ENCODE results near the gene FRMD5.
"Not testable (repeated sequence)": the region's sequence is repeated elsewhere in the genome, so short reads cannot be mapped to it uniquely, and the experiment has no call there.

FRMD5 gene

GRCh38 chr15:43893956-43894355 lies 301.1 kb downstream of the FRMD5 start:
- DNase-seq (ENCODE audit: low spot score): no peak

DNA sequence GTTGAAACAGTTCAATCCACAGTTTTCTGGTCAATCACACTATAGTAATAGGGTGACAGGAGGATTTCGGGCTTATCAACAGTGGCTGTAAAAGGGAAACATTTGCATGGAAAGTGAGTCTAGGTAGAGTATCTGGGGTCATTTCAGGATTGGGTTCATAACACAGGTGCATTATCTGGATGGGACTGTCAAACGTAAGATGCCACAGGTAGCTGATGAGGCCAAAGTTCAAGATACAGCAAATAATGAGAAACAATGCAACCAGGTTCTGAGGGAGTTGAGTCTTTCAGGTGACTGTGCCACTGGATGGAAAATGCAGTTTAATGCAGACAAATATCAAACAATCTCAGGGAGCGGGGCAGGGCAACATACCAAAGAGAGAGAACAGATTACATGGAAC lies 306.0 kb downstream of the FRMD5 start:
- DNase-seq (ENCODE audit: low spot score): no peak

DNA sequence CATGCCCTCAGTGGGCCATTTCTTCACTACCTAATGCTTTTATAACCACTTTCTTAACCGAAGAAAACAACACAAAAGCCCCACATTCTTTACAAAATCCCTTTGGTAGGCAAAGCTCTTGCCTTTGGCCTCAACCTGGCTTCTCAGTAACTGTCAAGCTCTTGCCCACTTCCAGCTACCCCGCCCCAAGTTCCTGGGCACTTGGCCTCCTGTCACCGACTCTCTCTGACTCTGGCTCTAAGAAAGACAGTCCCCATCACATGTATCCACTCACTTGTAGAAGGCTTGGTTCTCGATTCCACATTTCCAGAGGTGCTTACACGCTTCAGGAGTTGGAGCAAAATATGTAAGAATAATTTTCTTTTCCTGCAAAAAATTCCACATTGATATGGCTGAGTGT lies 307.2 kb downstream of the FRMD5 start:
- no peak for DNase-seq (ENCODE audit: low spot score)

DNA sequence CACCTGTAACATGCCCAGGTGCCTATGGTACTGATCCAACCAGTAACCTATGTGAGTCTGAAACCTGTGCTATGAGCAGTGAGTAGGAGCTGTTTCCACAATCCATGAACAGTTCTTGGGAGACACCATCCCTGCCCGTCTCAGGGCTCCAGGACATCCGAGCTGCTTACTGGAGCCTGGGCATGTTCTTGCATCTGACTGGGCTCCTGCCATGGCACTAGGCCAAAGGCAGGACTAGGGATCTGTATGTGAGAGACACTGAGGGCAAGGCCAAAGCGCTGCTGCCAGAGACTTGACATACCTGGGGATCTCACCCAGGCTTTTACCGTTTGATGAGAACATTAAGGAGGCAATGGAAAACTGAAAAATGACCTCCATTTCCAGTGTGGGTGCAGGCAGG lies 308.5 kb downstream of the FRMD5 start:
- DNase-seq (ENCODE audit: low spot score): no peak

GRCh38 chr15:43883571-43883970 lies 311.5 kb downstream of the FRMD5 start:
- no peak for DNase-seq (ENCODE audit: low spot score)

DNA sequence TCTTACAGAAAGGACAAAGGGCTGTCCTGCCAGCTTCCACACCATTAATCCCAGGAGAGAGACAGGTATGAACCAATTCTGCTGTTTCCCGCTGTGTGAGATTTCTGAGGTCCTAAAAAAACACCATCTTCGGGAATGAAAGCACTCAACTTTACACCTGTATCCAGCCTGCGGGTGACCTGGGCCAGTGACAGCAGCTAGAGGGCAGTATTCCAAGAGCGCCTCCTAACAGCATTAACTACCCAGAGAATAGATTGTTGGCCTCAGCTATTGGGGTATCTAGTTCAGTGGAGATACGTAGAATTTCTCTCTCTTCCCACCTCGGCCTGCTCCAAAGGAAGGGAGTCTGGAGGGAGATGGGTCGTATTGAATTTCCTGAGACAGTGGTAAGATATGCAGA lies 313.1 kb downstream of the FRMD5 start:
- DNase-seq (ENCODE audit: low spot score): no peak

GRCh38 chr15:43881245-43881644 lies 313.8 kb downstream of the FRMD5 start:
- DNase-seq (ENCODE audit: low spot score): no peak

DNA sequence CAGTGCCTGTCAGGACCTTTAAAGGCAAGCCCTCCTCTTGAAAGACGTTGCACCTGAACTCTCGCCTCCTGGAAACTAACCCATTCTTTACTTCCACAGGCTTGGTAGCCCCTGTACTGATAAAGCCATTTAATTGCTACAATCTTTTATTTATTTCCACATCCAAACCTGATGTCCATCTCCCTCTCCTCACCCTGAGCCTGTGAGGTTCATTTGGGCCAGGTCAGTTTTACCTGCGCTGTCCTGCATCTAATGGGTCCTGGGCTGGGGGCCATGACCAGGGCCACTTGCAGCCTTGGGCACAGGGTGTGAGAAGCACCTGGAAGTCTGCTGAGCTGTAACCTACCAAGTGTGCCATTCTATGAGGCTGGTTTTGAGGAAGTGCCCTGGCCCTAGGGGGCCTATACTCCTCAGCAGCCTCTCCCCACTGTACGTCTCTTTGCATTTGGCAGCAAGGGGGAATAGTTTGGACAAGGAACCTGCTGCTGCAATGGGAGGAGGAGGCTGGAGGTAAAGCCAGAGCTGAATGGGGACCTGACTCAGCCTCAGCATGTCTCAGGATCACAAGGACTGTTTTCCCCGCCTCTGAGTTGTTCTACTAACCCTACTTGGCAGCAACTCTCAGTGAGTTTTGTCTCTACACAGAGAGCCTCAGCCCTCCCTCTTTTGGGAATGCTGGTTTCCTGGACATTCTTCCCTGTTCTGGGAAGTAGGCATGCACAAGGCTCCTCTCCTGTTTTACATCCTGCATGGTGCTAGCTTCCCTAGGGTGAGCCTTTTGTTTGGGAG lies 314.5 kb downstream of the FRMD5 start:
- no peak for DNase-seq (ENCODE audit: low spot score)

DNA sequence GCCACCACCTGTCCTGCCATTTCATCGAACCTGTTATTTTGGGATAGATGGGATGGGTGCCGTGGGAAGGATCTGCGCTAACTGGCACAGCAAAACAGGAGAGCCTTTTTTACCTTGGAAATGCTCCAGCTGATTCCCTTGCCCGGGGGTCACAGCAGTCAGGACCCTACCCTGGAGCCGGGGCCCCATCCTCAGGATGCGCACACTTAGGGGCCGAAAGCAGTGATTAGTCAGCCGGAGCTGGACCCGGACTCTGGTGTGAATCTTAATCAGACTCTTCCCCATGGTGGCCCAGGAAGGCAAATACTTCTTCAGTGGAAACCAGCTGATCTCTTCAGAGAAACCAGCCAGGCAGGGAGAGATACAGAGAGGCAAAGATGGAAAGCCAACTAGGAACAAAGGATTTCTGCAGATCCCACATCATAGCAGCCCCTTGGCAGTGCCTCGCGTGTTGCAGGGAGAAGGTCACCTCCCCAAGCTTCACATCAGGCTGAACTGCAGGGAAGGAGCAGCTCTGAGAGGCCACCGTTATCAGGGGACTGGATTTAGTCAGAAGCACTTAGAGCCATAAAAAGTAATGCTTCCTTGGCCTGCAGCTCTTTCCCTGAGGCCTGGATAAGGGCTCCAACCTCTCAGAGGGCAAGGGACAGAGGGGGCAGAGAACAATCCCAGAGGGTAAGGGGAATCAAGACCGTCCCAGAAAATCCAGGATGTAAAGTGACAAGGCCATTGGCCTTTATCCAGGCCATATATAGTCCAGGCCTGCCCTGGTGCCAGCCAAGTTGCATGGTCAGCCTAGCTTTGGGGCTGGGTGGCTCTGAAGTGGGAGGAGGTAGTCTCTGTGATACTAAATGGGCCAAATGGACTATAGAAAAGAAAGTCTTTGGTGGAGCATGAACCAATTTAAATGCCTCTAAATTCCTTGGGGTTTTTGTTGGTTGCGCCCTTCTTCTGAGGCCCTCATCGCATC lies 315.4 kb downstream of the FRMD5 start:
- no peak for DNase-seq (ENCODE audit: low spot score)

- no peak for DNase-seq (ENCODE audit: low spot score)
Measured at GRCh38 chr15:43878446-43878845, 316.6 kb downstream of the FRMD5 start.

DNA sequence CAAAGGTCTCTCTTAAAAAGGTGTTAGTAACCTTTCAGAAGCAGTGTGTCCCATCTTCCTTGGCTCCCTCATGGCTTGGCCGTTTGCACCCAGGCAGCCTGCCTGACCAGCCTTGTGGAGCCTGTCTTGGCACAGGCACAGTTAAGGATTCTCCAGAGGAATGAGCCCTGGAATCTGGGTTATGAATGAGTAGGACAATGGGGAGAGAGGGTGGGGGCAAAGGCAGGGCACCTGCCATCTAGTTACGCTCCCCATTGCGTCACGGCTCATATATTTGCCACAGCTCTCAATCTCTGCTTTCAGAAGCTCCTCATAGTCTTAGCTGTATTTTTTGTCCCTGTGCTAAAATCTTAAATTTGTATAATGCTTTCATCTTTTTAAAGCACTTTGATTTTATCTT lies 317.7 kb downstream of the FRMD5 start:
- no peak for DNase-seq (ENCODE audit: low spot score)

DNA sequence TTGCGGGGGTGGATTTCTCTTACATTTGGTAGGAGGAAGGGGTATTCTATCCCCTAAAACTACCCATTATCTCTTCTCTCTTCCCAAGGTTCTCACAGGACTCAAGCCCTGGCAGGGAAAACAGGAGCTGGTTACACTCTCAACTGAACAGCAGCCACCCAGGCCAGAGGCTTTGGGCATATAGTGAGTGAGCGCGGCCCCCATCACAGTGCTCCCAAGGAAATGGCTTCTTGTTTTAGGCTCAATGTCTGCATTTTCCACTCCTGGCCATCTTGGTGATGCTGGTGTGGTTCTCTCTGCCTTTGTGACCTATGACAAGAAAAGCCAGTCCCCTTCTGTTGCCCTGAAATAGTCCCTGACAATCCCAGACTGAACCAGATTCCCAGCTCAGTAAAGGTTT lies 318.2 kb downstream of the FRMD5 start:
- DNase-seq (ENCODE audit: low spot score): no peak

GRCh38 chr15:43873651-43874050 lies 321.4 kb downstream of the FRMD5 start:
- DNase-seq (ENCODE audit: low spot score): no peak

GRCh38 chr15:43872416-43873020 lies 322.6 kb downstream of the FRMD5 start:
- peak; percentile 71 for DNase-seq (ENCODE audit: low spot score)

GRCh38 chr15:43871835-43872234 lies 323.2 kb downstream of the FRMD5 start:
- no peak for DNase-seq (ENCODE audit: low spot score)

DNA sequence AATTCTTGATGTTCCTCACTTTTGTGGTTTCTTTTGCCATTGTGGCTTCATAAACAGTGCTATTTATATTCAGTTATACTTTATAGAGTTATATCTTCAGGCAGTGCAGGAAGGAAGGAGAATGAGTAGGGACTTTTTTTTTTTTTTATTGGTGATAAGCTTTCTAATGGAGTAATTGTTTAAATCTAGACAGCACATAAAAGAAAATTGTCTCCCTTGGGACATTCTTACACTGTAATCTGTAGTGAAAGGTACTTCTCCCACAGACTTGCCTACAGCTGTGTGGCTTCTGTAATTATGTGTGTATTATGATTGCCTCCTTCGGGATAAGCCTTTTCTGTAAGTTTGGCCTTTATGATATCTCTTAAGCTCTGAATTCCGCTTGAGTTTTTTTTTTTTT lies 326.7 kb downstream of the FRMD5 start:
- no peak for DNase-seq (ENCODE audit: low spot score)

GRCh38 chr15:43867096-43867495 lies 328.0 kb downstream of the FRMD5 start:
- DNase-seq (ENCODE audit: low spot score): no peak

DNA sequence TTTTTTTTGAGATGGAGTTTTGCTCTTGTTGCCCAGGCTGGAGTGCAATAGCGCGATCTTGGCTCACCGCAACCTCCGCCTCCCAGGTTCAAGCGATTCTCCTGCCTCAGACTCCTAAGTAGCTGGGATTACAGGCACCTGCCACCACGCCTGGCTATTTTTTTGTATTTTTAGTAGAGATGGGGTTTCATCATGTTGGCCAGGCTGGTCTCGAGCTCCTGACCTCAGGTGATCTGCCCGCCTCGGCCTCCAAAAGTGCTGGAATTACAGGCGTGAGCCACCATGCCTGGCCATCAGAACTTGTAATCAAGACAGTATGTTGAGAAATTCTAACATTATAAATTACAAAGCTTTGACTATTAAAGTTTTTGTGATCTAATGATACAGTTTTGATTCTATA lies 328.4 kb downstream of the FRMD5 start:
- DNase-seq (ENCODE audit: low spot score): not testable (repeated sequence)

- no peak for DNase-seq (ENCODE audit: low spot score)
Measured at GRCh38 chr15:43859546-43859945, 335.5 kb downstream of the FRMD5 start.

GRCh38 chr15:43854801-43855200 lies 340.3 kb downstream of the FRMD5 start:
- no peak for DNase-seq (ENCODE audit: low spot score)

DNA sequence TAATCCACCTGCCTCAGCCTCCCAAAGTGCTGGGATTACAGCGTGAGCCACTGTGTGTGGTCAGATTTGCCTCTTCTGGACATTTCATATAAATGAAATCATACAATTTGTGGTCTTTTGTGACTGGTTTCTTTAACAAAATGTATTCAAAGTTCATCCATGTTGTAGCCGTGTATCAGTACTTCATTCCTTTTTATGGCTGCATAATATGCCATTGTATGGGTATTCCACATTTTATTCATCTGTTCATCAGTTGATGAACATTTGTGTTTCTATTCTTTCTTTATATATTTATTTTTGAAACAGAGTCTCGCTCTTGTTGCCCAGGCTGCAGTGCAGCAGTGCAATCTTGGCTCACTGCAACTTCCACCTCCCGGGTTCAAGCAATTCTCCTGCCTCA lies 342.5 kb downstream of the FRMD5 start:
- no peak for DNase-seq (ENCODE audit: low spot score)

DNA sequence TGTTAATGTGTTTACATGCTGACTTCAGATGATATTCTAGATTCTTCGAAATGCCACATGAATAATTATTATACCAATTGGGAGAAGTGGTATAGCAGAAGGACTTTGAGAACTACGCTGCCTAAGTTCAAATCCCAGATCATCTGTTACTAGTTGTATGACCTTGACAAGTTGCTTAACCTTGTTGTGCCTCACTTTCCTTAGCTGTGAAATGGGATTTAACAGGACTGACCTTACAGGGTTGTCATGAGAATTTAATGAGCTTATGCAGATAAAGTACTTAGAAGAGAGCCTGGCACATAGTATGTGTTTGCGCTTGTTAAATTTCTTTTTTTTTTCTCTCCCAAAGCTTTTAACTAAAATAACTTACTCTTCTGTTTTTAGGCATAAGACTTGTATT lies 343.8 kb downstream of the FRMD5 start:
- no peak for DNase-seq (ENCODE audit: low spot score)

DNA sequence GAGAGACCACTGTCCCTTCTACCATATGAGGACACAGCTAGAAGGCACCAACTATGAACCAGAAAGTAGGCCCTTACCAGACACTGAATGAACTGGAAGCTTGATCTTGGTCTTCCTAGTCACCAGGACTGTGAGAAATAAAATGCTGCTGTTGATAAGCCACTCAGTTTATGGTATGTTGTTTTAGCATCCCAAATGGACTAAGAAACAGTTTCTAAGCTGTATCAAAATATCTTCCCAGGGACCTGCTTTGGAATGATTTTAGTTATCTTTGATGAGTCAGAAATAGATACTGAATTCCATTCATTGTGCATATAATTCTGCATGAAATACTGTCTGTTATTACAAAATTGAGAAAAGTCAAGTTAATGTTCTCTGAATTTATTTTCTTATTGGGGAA lies 349.6 kb downstream of the FRMD5 start:
- DNase-seq (ENCODE audit: low spot score): no peak

Data from AG08396 (cell line).